Endothelial cell of umbilical vein (primary cell): ENCODE measurements around the gene SH3BGRL3. TPM values are rescaled to one million over a fixed set of nuclear protein-coding genes. Genes with fewer than 3 reads are reported as not detected.

Experiments used
- BruUV-seq: library from RNA; stranded (reverse); fragments of 400-500 nt; replicated peaks from 2 replicates; lab custom pipeline; 2021; lab: Mats Ljungman, UMichigan
- CTCF ChIA-PET: fragments of 300-600, 350-600 bp; sonication (Branson Sonifier 250); formaldehyde crosslinking; loops from one replicate; lab custom pipeline; 2021; ENCODE audit warnings: antibody characterized with exemption, inconsistent platforms; lab: Charles Lee
- POLR2A ChIA-PET: fragments of 300-600, 350-600 bp; sonication (Branson Sonifier 250); formaldehyde crosslinking; loops from one replicate; lab custom pipeline; 2021; ENCODE audit warnings: antibody characterized with exemption, inconsistent platforms; lab: Charles Lee
- DNase-seq: peaks from one replicate; pipeline ENCODE4 v3.0.0-alpha.2; 2011; ENCODE audit warnings: low read depth, low spot score
- FAIRE-seq: peaks from 2 replicates; lab custom pipeline; 2011; peaks lifted over from hg19 to GRCh38; lab: Jason Lieb, UNC
- H2AFZ ChIP-seq: 2 replicates; pipeline ENCODE4 v1.6.0; 2012; ENCODE audit warnings: low read depth, low read length, control low read depth, inconsistent platforms
- H3K27ac ChIP-seq: 2 replicates; pipeline ENCODE4 v1.5.1; 2011; ENCODE audit warnings: low read depth, mild to moderate bottlenecking, control low read depth, low read length, moderate library complexity; ENCODE audit not compliant: insufficient read depth
- H3K27me3 ChIP-seq, 2 experiments: 2 replicates each; pipeline versions ENCODE4 v1.6.0 to v1.6.1; 2011; ENCODE audit warnings: low read length in 2 of 2, mixed read lengths in 1 of 2; ENCODE audit not compliant: control insufficient read depth in 2 of 2, insufficient read depth in 2 of 2
- H3K36me3 ChIP-seq, 2 experiments: 2 replicates in 1 of 2; 3 replicates in 1 of 2; pipeline ENCODE4 v1.5.1; 2011; ENCODE audit warnings: low read length in 2 of 2, mild to moderate bottlenecking in 1 of 2, moderate library complexity in 1 of 2; ENCODE audit not compliant: control insufficient read depth in 2 of 2, insufficient read depth in 2 of 2; ENCODE audit errors: extremely low read depth in 1 of 2
- H3K4me1 ChIP-seq: 3 replicates; pipeline ENCODE4 v1.5.1; 2011; ENCODE audit warnings: mild to moderate bottlenecking, low read length; ENCODE audit not compliant: control insufficient read depth, insufficient read depth; ENCODE audit errors: extremely low read depth
- H3K4me2 ChIP-seq: 2 replicates; pipeline ENCODE4 v1.6.1; 2011; ENCODE audit warnings: low read length, control low read depth, mixed read lengths; ENCODE audit not compliant: insufficient read depth
- H3K4me3 ChIP-seq, 3 experiments: fragments of 200-600 bp in 1 of 3; sonication (generic), shearing (Covaris generic) in 1 of 3; replicated peaks in 1 of 3; 2 replicates each; pipeline ENCODE4 v1.5.1; 2011 to 2016; ENCODE audit warnings: control low read depth in 3 of 3, low read length in 3 of 3, mild to moderate bottlenecking in 2 of 3, inconsistent platforms in 1 of 3, low read depth in 1 of 3, moderate library complexity in 1 of 3; ENCODE audit not compliant: insufficient read depth in 1 of 3
- H3K79me2 ChIP-seq: 2 replicates; pipeline ENCODE4 v1.6.0; 2012; ENCODE audit warnings: low read length, inconsistent platforms; ENCODE audit not compliant: control insufficient read depth, insufficient read depth
- H3K9ac ChIP-seq: replicated peaks from 2 replicates; pipeline ENCODE3; 2011; ENCODE audit warnings: low read length, control low read depth; ENCODE audit not compliant: insufficient read depth; ENCODE audit errors: extremely low read depth
- H3K9me1 ChIP-seq: replicated peaks from 3 replicates; pipeline ENCODE4 v1.6.0; 2011; ENCODE audit warnings: mild to moderate bottlenecking, low read length; ENCODE audit not compliant: control insufficient read depth, insufficient read depth; ENCODE audit errors: extremely low read depth
- H3K9me3 ChIP-seq: replicated peaks from 2 replicates; pipeline ENCODE4 v1.5.1; 2012; ENCODE audit warnings: low read length, inconsistent platforms; ENCODE audit not compliant: control insufficient read depth, insufficient read depth
- H4K20me1 ChIP-seq: replicated peaks from 2 replicates; pipeline ENCODE3; 2011; ENCODE audit warnings: mild to moderate bottlenecking, low read length; ENCODE audit not compliant: control insufficient read depth, insufficient read depth; ENCODE audit errors: extremely low read depth
- EZH2 ChIP-seq: IDR thresholded peaks from 2 replicates; pipeline ENCODE4 v1.6.1; 2012; ENCODE audit warnings: borderline replicate concordance, low read depth, mild to moderate bottlenecking, moderate library complexity, low read length, inconsistent platforms; ENCODE audit not compliant: severe bottlenecking
- JUN ChIP-seq: IDR thresholded peaks from 2 replicates; pipeline ENCODE4 v1.6.1; 2011; ENCODE audit warnings: borderline replicate concordance, low read depth; ENCODE audit not compliant: insufficient read length, insufficient read depth
- MAX ChIP-seq: IDR thresholded peaks from 2 replicates; pipeline ENCODE4 v1.6.1; 2011; ENCODE audit not compliant: insufficient read depth, insufficient read length
- POLR2A ChIP-seq: IDR thresholded peaks from 2 replicates; pipeline ENCODE4 v1.6.1; 2012; ENCODE audit warnings: low read depth, mild to moderate bottlenecking, control low read depth, low read length
- dilution Hi-C: fragments of 300-500 bp; cut with MboI; formaldehyde crosslinking; loops from one replicate; pipeline ENCODE4 v1.15.0; 2019; ENCODE audit warnings: low sequenced_read_pairs; ENCODE audit not compliant: extremely low pct_ligation_motif_present
- intact Hi-C: fragments of 100-400 bp; cut with micrococcal nuclease; formaldehyde crosslinking; loops from one replicate; pipeline ENCODE4 v1.10.0; 2022
- polyA plus RNA-seq, 4 experiments: library from polyadenylated mRNA; depleted of rRNA in 3 of 4; stranded (reverse) in 3 of 4; unstranded in 1 of 4; fragments of >200 nt; gene quantifications; 2 replicates each; pipeline versions ENCODE4 v1.2.1 to v1.2.3, GENCODE V29; 2011 to 2012; ENCODE audit warnings: missing spikeins in 1 of 4
- total RNA-seq: library from RNA; stranded (reverse); gene quantifications from 2 replicates; pipeline ENCODE4 v1.2.3, GENCODE V29; 2021
- TF ChIP-seq, protein P1 (sequence below), 2 donors: IDR thresholded peaks; 1 replicate in 1 of 2; 2 replicates in 1 of 2; pipeline ENCODE4 v1.5.1; 2011; ENCODE audit warnings: low read length in 2 of 2, mild to moderate bottlenecking in 2 of 2, moderate library complexity in 2 of 2, control low read depth in 1 of 2, inconsistent platforms in 1 of 2, low read depth in 1 of 2; ENCODE audit not compliant: insufficient read depth in 1 of 2; ENCODE audit errors: extremely low read depth in 1 of 2

SH3BGRL3 gene
- total and polyA plus RNA-seq, 2 donors (not counting 3 experiments of a cell fraction or from before 2014, with no cell fraction given): 233 to 344 TPM

GRCh38 chr1:26315874-26316850 is 36.3 kb downstream of the SH3BGRL3 start:
- TF ChIP-seq, protein P1, sequence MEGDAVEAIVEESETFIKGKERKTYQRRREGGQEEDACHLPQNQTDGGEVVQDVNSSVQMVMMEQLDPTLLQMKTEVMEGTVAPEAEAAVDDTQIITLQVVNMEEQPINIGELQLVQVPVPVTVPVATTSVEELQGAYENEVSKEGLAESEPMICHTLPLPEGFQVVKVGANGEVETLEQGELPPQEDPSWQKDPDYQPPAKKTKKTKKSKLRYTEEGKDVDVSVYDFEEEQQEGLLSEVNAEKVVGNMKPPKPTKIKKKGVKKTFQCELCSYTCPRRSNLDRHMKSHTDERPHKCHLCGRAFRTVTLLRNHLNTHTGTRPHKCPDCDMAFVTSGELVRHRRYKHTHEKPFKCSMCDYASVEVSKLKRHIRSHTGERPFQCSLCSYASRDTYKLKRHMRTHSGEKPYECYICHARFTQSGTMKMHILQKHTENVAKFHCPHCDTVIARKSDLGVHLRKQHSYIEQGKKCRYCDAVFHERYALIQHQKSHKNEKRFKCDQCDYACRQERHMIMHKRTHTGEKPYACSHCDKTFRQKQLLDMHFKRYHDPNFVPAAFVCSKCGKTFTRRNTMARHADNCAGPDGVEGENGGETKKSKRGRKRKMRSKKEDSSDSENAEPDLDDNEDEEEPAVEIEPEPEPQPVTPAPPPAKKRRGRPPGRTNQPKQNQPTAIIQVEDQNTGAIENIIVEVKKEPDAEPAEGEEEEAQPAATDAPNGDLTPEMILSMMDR (IDR thresholded peaks at IDR 0.05; ENCODE audit: extremely low read depth in 1 of 2, insufficient read depth in 1 of 2, low read depth in 1 of 2, low read length in 2 of 2): no peak
- TF ChIP-seq POLR2A: no peak
- TF ChIP-seq JUN: no peak
- TF ChIP-seq EZH2: no peak
- TF ChIP-seq MAX: no peak
- no peak overlapping the region for H3K4me3 ChIP-seq
- FAIRE-seq: no peak
- ChIA-PET CTCF (interaction anchor here (0.6 to 7.4 kb wide), 5 partner anchors 11 to 147 kb away, joined by 3 to 132 read pairs (median 3); partner anchors contain the start of genes SH3BGRL3 and ZNF593), POLR2A (no interaction called here)
- no peaks in the 10 kb centered on the region for H4K20me1 ChIP-seq
- no peak overlapping the region for H3K4me2 ChIP-seq
- H3K27me3 ChIP-seq: peaks cover 2 to 7% of the 10 kb centered on the region in 2 experiments
- DNase-seq: no peak
- no peaks in the 10 kb centered on the region for H3K9me3 ChIP-seq
- no peak overlapping the region for H3K27ac ChIP-seq
- no peaks in the 10 kb centered on the region for H3K9me1 ChIP-seq
- intact Hi-C loops (no loop called here), dilution Hi-C loops (no loop called here)
- H2AFZ ChIP-seq: no peak overlapping the region
- H3K4me1 ChIP-seq: no peaks in the 10 kb centered on the region
- no peaks in the 10 kb centered on the region for H3K36me3 ChIP-seq
- H3K79me2 ChIP-seq: no peaks in the 10 kb centered on the region
- no TSS peak for BruUV-seq
- no peak overlapping the region for H3K9ac ChIP-seq
